HG02885 (cell line): ENCODE data around the gene EXT2.

Experiments
- ATAC-seq: cut with Tn5 transposase; IDR thresholded peaks from one replicate; pipeline ENCODE4 v1.9.1; 2021; ENCODE audit warnings: mild to moderate bottlenecking; ENCODE audit not compliant: unreplicated experiment, poor library complexity

The EXT2 gene

DNA sequence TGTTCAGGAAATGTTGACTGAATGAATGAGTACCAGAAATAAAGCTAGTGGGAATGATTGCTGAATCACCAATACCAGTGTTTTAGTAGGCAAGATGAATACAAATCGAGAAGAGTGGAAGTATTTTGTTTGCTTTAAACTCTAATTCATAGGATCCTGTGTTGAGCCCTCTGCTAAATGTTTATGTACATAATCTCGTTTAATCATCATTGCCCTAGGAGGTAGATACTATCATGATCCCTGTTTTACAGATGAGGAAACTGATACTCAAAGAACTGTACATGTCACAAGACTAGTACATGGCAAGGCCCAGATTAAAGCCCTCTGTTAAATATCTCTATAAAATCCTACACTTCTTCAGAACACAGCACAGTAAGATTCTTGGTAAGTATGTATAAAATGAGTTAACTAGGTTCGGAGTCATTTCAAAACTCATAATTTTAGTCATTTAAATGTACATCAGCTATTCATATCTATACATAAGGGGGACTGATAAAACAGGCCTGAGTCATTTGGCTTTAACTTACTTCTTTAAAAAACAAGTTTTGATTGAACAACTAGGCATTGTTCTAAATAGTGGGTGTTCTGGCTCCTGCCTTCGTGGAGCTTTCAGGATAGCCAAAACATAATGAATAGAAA, 97.1 kb downstream of the EXT2 start:
- ATAC-seq: no peak

GRCh38 chr11:44193856-44194255, 98.4 kb downstream of the EXT2 start:
- ATAC-seq: no peak

GRCh38 chr11:44198146-44198724, 102.8 kb downstream of the EXT2 start:
- no peak for ATAC-seq

GRCh38 chr11:44199298-44199697, 103.8 kb downstream of the EXT2 start:
- no peak for ATAC-seq

- ATAC-seq: no peak
These were observed 104.3 kb downstream of the EXT2 start for GRCh38 chr11:44199816-44200215.

GRCh38 chr11:44203270-44204043, 108.0 kb downstream of the EXT2 start:
- no peak for ATAC-seq

DNA sequence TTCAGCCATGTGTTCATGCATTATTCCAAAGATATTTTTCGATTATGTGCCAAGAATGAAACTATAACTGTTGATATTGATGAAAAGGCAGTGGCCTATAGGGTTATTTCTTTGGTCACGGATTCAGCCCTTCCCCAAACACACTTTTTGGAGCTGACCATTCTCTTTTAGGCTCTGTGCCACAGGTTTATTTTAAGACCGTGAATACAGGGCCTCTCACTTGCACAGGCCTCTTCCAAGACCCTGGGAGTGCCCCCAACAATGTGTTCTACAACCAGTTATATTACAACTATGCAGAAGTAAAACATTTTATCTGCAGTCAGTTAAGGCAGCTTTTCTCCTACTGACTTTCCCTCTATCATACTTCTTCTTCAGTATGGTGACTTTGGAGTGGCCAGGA, 109.9 kb downstream of the EXT2 start:
- no peak for ATAC-seq

DNA sequence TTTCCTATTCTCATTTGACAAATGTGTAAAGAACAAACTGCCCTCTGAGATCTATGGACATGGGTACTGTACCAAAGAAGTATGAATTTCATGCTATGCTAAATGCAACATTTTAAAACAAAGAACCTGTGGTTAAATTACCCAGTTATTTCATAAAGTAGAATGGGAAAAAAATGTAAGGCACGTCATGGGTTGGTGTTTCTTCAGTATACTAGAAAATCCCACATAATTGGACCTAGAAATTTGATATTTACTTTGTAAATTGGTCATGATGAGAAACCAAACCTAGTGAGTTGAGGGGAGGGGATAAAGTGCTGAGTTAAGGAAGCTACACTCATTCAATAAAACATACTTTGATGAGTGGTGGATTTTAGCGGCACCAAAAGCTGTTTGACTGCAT, 110.4 kb downstream of the EXT2 start:
- ATAC-seq: no peak

- ATAC-seq: no peak
These were observed 111.8 kb downstream of the EXT2 start for GRCh38 chr11:44207292-44207691.

DNA sequence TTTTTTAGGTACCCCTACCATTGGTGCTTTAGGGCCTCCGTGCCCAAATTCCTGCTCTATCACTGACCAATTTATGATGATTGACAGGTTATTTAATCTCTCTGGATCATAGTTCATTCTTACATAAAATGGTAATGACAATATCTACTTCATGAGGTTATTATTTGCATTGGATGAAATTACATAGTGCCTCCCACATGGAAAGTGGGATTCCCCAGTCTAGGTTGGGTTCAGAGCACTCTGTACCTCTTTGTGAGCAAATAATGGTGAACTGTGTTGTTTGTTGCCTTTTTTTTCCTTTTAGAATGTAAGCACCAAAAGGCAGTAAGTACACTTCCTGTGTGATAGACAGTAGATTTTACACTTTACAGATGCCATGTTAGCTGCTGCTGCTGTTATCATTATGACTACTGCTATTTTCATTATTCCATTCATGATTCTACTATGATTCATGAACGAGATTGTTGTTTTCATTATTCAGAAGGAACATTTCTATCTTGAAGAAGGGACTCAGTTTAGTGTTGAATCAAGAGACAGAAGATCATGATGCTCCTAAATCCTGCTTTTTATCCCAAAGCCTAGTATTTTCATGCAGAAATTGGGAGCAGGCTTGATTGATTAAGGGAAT, 113.6 kb downstream of the EXT2 start:
- no peak for ATAC-seq

GRCh38 chr11:44212128-44212527, 116.7 kb downstream of the EXT2 start:
- no peak for ATAC-seq

- no peak for ATAC-seq
These were observed 117.7 kb downstream of the EXT2 start for GRCh38 chr11:44213148-44213547.

- ATAC-seq: no peak
These were observed 122.0 kb downstream of the EXT2 start for GRCh38 chr11:44217432-44217831.

- ATAC-seq: no peak
These were observed 124.6 kb downstream of the EXT2 start for GRCh38 chr11:44219830-44220796.

DNA sequence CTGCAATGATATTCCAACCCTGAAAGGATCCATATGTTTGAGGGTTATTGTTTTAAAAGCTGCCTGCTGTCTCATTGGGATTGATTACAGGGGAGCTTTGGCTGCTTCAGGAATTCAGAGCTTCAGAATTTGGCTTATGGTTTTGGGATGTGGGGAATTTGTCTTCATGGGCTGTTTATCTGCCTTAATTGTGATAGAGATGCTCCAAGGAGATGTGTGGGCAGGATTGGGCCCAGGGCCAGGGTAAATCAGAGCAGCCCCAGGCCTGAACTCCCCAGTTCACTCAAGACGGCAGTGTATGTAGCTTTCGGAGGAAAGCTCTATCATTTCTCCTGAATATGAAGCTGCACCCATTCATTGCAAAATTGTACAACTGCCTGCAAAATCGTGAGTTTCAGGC, 126.0 kb downstream of the EXT2 start:
- ATAC-seq: no peak

- no peak for ATAC-seq
These were observed 126.5 kb downstream of the EXT2 start for GRCh38 chr11:44221992-44222391.

- ATAC-seq: no peak
These were observed 127.8 kb downstream of the EXT2 start for GRCh38 chr11:44223238-44223637.

DNA sequence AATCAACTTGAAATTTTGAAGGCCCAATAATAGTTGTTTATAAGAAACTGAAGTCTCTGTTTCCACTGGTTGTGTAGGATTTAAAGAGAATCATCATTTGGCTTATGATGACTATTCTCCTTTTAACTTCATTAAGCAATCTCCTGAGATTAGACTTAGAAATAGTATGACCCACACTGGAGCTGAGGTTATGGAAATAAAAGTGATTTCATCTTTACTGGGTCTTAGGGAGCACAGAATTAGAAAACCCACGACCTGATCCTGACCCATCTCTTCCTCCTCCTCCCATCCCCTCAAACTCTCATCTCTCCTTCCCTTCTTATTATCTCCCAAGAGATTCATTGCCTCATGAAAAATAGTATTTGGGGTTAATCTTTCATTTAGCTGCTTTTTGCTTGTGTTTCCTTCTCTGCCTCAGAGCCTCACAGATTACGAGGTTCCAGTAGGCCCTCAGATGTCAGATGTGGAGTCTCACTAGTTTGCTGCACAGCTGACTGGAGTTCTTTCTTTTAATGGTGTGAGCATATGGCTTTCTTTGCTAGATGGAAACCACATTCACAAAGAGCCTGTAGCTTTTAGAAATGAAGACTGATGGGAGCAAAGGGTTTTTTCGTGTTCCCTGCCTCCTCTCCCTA, 129.5 kb downstream of the EXT2 start:
- ATAC-seq: no peak

GRCh38 chr11:44226490-44226889, 131.0 kb downstream of the EXT2 start:
- no peak for ATAC-seq

DNA sequence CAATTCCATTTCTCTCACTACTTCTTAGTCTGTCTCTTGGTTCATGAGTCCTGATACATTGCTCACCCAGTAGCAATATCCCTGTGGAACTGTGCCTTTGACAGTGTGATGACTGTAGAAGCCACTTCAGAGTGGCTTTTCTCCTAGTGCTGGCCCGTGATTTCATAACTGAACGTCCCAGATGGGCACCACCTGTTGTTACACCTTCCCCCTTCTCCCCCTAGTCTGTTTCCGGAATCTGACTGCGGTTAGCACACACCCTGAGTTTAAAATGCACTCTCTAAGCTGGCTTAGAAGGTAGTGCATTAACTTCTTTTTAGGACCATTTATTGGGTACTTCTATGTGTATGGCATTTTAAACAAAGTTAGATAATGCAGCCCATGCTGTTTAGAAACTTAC, 131.5 kb downstream of the EXT2 start:
- no peak for ATAC-seq
